HG03066 (cell line): Measurements from ENCODE around the gene ABCB8.

Experiments
- ATAC-seq: cut with Tn5 transposase; IDR thresholded peaks from one replicate; pipeline ENCODE4 v1.9.1; 2021; ENCODE audit warnings: low read depth; ENCODE audit not compliant: unreplicated experiment

Gene ABCB8

DNA sequence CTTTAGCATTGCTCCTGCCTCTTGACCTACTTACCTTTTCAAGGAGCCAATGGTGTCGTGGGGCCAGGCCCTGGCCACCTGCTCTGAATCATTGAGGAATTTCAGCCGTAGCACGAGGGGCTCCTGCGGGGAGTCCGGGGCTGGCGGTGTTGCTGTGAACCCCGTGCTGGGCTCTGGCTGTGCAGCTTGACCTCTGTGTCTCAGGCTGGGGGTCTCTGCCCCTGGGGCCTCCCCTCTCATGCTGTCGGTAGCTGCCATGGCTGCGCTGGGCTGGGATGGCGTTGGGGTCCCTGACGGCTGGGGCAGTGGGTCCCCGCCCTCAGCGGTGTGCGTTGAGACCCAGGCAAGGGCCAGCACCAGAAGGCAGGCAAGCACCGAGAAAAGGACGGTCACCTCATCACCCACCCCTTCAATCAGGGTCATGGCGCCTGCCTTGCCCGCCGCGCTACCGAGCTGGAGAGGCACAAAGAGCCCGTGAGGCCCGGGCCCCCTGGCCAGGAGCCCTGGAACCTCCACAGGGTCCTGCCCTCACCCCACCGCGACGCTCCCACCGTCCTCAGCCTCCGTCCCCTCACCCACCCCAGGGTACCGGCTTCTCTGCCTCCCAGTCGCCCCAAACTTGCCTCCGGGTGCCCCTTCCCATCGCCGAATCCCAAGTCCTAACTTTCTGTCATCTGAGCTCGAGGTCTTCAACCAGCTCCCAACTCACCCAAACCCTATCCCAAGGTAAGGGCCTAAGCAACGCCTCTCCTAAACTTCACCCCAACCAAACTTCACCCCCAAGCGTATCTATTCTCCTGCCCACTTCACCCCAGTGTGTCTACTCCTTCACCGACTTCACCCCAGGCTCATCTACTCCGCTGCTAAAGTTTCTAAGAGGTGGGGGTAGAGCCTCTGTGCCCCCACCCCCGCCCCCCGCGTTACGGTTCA is 54.2 kb downstream of the ABCB8 start:
- no peak for ATAC-seq

DNA sequence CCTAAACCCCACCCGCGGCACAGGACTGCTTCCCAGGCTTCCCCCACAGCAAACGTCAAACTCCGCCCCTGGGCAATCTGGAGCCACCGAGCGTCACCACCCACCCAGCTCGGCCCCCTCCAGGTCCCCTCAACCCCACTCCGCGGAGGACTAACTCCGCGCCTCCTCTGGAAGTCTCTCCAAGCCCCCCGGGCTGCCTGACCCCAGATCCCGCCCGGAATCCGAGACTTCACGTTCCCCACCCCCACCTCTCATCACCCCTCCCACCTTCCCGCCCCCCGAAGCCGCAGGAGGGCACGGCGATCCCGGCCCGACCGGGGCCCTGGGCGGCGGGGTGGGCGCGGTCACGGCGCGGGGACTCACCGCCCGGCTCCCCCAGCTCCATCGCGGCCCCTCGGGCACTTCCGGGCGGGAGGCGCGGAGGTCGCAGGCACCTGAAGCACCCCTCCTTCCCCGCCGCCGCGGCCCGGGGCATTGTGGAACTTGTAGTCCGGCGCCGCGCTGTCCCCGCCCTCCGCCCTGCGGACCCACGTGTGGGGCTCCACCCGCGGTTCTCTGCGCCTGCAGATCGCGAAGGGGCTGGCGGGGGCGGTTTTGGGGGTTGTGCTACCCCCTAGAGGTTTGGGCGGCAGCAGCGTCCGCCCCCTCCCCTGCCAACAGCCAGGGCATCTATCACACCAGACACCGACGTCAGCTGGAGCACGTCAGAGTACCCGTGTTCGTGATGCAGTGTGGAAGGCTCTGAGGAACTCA is 55.0 kb downstream of the ABCB8 start, which contains the start of gene TMUB1:
TSS of gene TMUB1 (minus strand) at position 423 of the 753 bp plus-strand sequence. CDS start 930 bp downstream, outside the sequence.
- ATAC-seq = peak; percentile 42

- ATAC-seq = no peak
Observed at GRCh38 chr7:151083824-151084160, 55.5 kb downstream of the ABCB8 start.

- no peak for ATAC-seq
Observed at GRCh38 chr7:151085329-151085690, 57.1 kb downstream of the ABCB8 start.

- peak; percentile 45 for ATAC-seq
Observed at GRCh38 chr7:151085691-151086620, 57.7 kb downstream of the ABCB8 start, which contains the start of gene AGAP3. AGAP3 (plus strand) TSS chr7:151086475; CDS start chr7:151086742, 267 bp downstream.

DNA sequence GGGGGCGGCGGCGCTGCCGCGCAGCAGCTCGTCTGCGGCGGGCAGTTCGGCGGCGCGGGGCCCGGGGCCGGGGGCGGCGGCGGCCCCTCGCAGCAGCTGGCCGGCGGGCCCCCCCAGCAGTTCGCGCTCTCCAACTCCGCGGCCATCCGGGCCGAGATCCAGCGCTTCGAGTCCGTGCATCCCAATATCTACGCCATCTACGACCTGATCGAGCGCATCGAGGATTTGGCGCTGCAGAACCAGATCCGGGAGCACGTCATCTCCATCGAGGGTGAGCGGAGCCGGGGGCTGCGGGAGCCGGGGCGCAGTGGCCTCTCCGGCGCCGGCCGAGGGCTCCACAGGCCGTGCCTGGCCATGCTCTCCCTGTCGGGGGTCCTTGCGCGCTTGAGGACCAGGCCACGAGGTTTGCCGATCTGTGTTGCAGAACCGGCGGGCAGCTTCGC is 58.6 kb downstream of the ABCB8 start:
- no peak for ATAC-seq

DNA sequence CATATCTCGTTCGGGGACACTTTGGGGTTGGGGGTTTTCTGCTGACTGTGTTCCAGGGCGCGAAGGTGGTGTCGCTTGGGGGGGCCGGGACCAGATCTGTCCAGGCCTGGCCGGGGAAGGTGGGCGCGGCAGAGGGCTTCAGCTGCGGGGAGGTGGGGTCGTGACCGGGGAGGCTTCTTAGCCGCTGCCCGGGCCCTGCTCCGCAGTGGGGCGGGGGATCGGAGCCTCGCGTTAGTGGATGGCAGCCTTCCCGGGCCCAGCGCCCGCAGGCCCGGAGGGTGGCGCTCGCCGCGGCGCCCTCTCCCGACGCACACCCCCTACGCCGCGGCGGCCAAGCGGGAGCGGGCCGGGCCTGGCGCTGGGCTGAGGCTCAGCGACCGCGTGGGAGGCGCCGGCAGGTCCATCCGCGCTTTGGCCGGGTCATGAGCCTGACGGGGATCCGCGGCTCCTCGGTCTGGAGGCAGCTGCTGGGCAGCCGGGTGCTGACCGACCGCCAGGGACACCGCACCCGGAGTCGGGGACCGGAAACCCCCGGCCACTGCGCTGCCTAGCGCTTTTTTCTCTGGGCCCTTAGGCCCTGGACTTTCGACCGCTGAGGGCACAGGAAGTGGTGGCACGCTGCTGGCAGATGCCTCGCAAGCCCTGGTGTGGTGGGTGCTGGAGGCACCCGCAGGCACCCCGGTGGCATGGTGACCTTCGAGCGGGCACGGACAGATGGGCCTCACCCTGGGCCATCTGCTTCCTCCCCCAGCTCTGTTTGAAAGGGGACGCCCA is 59.2 kb downstream of the ABCB8 start:
- ATAC-seq = no peak

GRCh38 chr7:151088019-151088855 is 60.0 kb downstream of the ABCB8 start:
- ATAC-seq = no peak

- ATAC-seq = no peak
Observed at GRCh38 chr7:151088856-151089699, 60.8 kb downstream of the ABCB8 start.

DNA sequence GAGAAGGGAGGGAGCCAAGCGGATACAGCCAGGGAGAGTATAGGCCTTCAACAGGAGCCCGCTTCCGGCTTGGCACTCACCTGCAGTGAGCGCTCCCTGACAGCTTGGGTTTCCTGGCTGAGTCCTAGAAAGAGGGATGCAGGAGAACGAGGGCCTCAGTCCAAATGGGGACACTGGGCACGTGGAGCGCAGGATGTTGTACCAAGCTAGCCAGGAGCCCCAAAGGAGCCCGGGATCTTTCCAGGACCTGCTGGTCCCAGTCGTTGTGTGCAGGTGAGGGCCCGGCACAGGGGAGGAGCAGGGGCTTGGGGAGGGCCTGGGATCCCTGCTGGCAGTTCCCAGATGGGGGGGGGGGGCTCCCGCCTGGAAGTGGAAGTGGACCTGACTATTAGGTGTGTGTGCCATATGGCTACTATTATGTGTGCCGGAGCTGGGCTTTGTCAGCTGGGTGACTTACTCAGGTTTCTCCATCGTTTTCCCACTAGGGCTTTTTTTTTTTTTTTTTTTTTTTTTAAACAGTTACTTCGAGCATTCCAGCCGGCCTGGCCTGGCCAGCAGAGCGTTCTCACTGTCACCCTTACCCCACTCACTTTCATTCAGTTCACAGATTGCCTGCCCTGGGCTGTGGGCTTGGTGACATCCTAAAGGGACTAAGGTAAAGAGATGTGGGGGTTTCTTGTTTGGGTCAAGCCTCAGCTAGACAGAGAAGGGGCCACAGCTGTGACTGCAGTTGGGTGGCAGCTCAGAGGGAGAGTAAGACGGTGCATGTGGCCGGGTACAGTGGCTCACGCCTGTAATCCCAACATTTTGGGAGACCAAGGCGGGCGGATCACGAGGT is 61.9 kb downstream of the ABCB8 start:
- no peak for ATAC-seq

DNA sequence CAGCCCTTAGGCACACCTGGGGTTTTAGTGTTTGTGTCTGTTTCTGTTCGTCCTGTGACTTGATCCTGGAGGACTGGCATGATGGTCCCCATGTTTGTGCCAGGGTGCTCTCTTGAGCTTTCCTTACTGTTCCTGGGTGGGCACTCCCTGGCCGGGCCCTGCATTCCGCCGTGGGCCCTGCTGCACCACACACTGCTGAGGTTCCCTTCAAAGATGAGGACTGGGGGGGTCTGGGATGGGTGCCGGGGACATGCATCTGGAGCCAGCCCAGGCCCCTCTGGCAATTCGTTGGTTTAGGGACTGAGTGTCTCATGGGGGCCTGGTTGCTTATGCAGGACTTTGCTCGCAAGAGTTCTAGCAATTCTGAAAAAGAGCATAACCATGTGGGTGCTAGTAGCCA is 62.8 kb downstream of the ABCB8 start:
- no peak for ATAC-seq

DNA sequence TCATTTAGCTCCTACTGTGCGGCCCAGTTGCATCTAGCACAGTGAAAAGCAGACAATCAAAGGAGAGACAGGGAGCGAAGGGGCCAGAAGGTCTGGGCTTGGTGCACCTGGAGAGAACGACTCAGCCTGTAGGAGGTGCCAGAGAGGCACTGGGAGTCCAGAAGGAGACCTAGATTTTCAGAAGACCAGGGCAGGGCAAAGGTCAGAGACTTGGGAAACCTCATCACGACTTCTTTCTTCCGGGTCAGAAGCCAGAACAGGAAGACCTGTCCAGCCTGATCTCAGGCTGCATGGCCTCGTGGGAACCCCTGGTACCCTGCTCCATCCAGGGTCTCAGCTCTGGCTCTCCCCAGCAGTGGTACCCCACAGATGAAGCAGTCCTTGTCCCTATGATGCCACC is 63.2 kb downstream of the ABCB8 start:
- ATAC-seq = no peak

- ATAC-seq = no peak
Observed at GRCh38 chr7:151091988-151092387, 63.7 kb downstream of the ABCB8 start.

DNA sequence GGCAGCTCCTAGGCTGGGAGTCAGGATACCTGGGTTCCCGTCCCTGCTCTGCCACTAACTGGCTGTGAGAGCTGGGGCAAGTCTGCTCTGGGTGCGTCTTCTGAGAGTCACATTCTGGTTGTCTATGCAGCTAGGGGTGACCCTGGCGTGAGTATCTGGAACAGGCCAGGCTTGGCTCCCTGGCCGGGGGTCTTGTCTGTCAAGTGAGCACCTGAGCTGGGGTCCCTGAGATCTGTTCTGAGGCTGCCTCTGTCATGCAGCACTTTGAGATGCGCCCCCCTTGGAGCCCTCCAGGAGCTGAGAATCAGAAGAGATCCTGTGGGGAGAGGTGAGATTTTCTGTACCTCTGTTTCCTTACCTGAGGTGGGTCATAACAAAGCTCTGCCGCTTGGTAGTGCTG is 65.5 kb downstream of the ABCB8 start:
- ATAC-seq = no peak

GRCh38 chr7:151094675-151095074 is 66.4 kb downstream of the ABCB8 start:
- ATAC-seq = no peak

GRCh38 chr7:151095123-151095797 is 67.0 kb downstream of the ABCB8 start:
- no peak for ATAC-seq
